Measurements from ENCODE around the gene CDH6.

DNA sequence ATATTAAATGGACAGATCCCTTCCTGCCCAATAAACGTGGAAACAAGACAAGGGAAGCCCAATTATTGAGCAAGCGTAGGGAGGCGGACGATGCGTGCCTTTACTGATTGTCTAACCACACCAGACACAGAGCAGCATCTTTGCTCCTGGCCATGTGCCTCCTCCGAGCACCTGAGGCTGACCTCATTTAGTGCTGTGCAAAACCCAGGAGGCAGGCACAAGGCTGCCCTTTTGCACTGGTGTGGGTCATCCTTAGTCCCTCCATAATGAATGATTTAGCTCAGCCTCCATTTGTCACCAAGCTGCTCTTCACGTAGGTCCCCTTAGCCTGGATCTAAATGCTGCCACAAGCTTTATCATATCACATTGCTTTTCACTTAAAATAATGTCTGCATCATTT lies 24.1 kb upstream of the CDH6 start:
- TF ChIP-seq, protein P1, sequence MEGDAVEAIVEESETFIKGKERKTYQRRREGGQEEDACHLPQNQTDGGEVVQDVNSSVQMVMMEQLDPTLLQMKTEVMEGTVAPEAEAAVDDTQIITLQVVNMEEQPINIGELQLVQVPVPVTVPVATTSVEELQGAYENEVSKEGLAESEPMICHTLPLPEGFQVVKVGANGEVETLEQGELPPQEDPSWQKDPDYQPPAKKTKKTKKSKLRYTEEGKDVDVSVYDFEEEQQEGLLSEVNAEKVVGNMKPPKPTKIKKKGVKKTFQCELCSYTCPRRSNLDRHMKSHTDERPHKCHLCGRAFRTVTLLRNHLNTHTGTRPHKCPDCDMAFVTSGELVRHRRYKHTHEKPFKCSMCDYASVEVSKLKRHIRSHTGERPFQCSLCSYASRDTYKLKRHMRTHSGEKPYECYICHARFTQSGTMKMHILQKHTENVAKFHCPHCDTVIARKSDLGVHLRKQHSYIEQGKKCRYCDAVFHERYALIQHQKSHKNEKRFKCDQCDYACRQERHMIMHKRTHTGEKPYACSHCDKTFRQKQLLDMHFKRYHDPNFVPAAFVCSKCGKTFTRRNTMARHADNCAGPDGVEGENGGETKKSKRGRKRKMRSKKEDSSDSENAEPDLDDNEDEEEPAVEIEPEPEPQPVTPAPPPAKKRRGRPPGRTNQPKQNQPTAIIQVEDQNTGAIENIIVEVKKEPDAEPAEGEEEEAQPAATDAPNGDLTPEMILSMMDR (IDR thresholded peaks at IDR 0.05 in 2 of 3, conservative IDR thresholded peaks at IDR 0.05 in 1 of 3; ENCODE audit: borderline replicate concordance in 1 of 3, insufficient read depth in 1 of 3, low read depth in 2 of 3, low read length in 2 of 3), result no peak
- TF ChIP-seq ZNF274 (IDR thresholded peaks at IDR 0.05; ENCODE audit: low read depth, low read length), result no peak
- TF ChIP-seq, protein P2, sequence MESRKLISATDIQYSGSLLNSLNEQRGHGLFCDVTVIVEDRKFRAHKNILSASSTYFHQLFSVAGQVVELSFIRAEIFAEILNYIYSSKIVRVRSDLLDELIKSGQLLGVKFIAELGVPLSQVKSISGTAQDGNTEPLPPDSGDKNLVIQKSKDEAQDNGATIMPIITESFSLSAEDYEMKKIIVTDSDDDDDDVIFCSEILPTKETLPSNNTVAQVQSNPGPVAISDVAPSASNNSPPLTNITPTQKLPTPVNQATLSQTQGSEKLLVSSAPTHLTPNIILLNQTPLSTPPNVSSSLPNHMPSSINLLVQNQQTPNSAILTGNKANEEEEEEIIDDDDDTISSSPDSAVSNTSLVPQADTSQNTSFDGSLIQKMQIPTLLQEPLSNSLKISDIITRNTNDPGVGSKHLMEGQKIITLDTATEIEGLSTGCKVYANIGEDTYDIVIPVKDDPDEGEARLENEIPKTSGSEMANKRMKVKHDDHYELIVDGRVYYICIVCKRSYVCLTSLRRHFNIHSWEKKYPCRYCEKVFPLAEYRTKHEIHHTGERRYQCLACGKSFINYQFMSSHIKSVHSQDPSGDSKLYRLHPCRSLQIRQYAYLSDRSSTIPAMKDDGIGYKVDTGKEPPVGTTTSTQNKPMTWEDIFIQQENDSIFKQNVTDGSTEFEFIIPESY (IDR thresholded peaks at IDR 0.05; ENCODE audit: extremely low read depth, insufficient replicate concordance, low read length), result no peak
- no peak for TF ChIP-seq RAD21 (IDR thresholded peaks at IDR 0.05; ENCODE audit: low read depth)
- no peak for TF ChIP-seq TCF7L2 (IDR thresholded peaks at IDR 0.05; ENCODE audit: borderline replicate concordance, extremely low read depth, insufficient read depth, insufficient read length)
- TF ChIP-seq EZH2phosphoT487 (IDR thresholded peaks at IDR 0.05; ENCODE audit: borderline replicate concordance), result no peak
- no peak for TF ChIP-seq POLR2A (IDR thresholded peaks at IDR 0.05; ENCODE audit: borderline replicate concordance, extremely low read depth, insufficient read depth, insufficient read length)
- TF ChIP-seq FOSL1 (IDR thresholded peaks at IDR 0.05; ENCODE audit: low read depth), result no peak
- TF ChIP-seq, protein P3, sequence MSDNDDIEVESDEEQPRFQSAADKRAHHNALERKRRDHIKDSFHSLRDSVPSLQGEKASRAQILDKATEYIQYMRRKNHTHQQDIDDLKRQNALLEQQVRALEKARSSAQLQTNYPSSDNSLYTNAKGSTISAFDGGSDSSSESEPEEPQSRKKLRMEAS (IDR thresholded peaks at IDR 0.05), result no peak
- no peak for TF ChIP-seq SP1 (IDR thresholded peaks at IDR 0.05; ENCODE audit: low read depth)
- TF ChIP-seq POLR2AphosphoS5 (IDR thresholded peaks at IDR 0.05; ENCODE audit: low read depth, low read length), result no peak
- no peak for TF ChIP-seq EZH2 (IDR thresholded peaks at IDR 0.05)
